Superior temporal gyrus (tissue), 1 donor: ENCODE measurements around the gene MPHOSPH10.
"Not testable (repeated sequence)": the region's sequence is repeated elsewhere in the genome, so short reads cannot be mapped to it uniquely, and the experiment has no call there.

Experiments used
- DNase-seq: peaks from one replicate; pipeline ENCODE4 v3.0.0-alpha.2; 2016; ENCODE audit errors: extremely low spot score

Gene MPHOSPH10

GRCh38 chr2:71122387-71123298 lies 7.8 kb upstream of the MPHOSPH10 start:
- DNase-seq, result no peak

GRCh38 chr2:71125506-71126294 lies 4.7 kb upstream of the MPHOSPH10 start:
- no peak for DNase-seq

DNA sequence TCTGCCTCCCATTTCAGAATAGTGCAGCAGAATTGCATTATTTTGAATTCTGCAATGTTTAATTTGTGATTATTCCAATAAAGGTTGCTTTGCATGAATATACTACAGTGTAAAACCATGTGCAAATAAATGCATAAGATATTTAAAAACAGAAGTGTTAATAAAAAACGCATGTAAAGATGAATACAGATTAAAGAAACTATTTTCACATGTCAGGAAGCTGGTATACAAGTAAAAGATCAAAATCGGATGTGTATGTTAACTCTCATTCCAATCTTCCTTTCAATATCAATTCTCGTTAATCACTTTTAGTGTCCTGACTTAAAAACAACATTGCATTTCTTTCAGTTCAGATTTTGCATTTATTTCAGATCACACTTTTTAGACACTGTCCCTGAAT lies 3.5 kb upstream of the MPHOSPH10 start:
- DNase-seq, result no peak

DNA sequence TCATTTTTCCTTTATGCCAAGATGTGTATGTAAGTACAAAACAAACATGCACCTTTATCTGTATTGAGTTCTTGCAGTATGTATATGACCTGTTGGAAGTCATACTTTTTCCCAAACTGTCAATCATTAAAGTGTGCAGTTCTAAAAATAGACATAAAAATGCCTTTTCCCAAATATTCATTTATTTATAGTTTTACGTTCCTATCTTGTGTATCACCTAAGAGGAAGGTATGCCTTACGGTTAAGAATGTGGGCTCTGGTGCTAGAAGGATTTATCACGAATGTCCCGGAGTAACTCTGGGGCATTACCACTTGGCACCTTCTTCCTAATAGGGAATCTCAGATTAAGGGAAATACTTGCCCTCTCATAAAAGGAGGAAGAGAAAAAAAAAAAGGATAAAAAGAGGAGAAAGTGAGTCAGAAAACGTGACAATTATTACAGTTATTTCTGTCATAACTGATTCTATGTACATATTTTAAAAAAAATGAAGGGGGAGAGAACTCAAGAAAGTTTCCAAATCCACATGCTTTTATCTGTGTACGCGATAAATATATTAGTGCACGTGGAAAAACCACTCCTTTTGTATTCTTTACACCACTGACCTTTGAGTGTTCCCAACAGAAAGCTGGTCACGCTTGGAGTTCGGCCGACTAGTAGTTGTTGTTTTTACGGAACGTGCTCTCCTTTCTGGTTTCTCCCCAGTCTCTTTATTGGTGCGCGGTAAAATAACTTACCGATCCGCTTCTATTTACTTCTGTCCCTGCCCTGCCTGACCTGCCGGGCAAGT lies 1.1 kb upstream of the MPHOSPH10 start:
- DNase-seq, result no peak

DNA sequence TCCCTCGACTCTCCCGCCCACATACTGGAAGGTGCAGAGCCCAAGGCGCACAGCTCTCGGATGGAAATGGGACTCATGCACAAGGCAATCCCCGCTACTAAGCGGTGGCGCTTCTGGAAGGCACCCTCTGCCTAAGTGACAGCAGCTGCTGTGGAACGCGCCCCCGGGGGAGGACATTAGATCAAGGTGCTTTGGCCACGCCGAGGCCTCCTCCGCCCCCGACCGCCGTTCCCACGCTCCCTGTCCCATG lies 607 bp upstream of the MPHOSPH10 start:
- DNase-seq, result no peak

DNA sequence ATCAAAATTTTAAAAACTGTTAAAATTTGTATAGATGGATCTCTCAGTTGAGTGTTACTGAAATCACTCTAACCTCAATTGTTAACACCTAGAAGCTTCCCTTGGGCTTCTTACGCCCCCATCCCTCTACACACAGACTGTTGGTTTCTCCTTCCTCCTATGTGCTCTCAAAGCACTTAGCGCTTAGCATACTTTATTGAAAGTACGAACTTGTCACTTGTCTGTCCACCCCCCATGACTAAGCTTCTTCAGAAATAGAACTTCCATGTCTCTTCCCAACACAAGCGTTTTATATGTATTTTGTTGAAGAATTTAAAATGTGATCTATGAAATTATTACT lies 441 bp downstream of the MPHOSPH10 start:
- peak; percentile 33 for DNase-seq

- not testable (repeated sequence) for DNase-seq
Observed at GRCh38 chr2:71131387-71132166, 1.1 kb downstream of the MPHOSPH10 start.

GRCh38 chr2:71133603-71134002 lies 3.2 kb downstream of the MPHOSPH10 start:
- DNase-seq, result no peak

- no peak for DNase-seq
Observed at GRCh38 chr2:71136174-71136573, 5.7 kb downstream of the MPHOSPH10 start.

GRCh38 chr2:71143782-71144181 lies 13.3 kb downstream of the MPHOSPH10 start:
- no peak for DNase-seq

GRCh38 chr2:71148506-71149063 lies 18.2 kb downstream of the MPHOSPH10 start:
- DNase-seq, result no peak

DNA sequence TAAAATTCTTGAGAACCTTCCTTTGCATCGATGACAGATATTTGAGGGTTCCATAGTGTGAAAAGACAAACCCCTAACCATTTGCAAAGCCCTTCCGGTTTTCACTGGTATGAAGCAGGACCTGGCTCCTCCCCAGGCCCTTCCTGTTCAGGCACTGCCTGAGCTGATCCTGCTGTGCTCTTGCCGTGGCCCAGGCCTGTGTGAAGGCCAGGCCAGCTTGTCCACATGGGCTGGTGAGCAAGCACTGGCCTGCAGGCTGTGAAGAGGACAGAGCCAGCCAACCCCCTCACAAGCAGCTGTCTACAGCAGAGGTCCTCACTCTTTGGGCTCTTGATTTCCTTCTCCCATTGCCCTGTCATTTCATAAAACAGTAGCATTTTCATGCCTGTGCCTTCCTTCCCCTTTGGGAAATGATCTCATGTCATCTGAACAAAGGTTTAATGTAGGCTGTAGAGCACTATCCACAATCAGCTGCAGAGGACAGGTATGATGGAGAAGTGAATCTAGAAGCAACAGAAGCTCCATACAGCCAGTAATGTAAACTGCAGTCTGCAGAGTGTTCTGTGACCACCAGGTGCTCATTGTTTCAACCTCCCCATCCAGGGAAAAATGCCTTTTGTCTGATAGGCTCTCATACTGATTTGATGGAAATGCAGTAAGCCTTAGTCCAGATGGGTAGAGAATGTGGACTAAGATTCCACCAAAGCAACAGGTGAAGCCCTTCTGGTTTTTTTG lies 19.8 kb downstream of the MPHOSPH10 start:
- no peak for DNase-seq

GRCh38 chr2:71151620-71152019 lies 21.2 kb downstream of the MPHOSPH10 start:
- DNase-seq, result no peak

GRCh38 chr2:71153585-71154224 lies 23.3 kb downstream of the MPHOSPH10 start:
- DNase-seq, result no peak

- no peak for DNase-seq
Observed at GRCh38 chr2:71154279-71154678, 23.8 kb downstream of the MPHOSPH10 start.

DNA sequence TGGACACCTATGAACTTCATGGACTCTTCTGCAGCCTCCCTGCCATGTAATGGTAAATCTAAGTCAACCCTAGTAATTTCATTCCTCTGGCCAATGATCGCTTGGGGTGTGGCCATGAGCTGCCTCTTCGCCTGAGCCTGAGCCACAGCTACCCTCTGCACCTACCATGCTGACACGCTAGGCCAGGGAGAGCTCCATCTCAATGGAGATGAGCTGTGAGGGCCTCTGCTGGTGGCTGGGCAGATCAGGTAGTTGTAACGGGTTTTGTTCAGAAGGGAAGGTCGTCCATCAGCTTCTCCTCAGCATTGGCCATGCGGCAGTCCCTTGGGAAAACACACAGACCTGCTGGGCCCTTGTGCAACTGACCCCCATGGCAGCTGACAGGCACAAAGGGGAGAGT lies 24.4 kb downstream of the MPHOSPH10 start:
- DNase-seq, result no peak

DNA sequence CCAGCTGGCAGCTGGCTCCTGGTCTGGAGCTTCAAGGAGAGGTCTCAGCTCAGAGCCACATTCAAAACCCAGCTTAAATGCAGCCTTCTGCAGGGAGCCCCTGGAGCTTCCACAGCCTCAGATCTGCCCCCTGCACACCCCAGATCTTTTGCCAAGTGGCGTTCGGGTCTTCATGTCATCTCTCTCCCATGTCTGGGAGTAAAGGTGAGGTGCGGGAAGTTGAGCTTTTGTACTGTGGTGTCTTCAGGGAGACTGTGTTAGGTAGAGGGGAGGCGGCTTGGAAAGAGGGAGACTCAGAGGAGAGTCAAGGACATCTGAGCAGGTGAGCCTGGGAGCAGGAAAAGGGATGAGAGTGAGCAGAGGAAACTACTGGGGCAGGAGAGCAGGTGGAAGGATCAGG lies 25.4 kb downstream of the MPHOSPH10 start:
- DNase-seq, result no peak

DNA sequence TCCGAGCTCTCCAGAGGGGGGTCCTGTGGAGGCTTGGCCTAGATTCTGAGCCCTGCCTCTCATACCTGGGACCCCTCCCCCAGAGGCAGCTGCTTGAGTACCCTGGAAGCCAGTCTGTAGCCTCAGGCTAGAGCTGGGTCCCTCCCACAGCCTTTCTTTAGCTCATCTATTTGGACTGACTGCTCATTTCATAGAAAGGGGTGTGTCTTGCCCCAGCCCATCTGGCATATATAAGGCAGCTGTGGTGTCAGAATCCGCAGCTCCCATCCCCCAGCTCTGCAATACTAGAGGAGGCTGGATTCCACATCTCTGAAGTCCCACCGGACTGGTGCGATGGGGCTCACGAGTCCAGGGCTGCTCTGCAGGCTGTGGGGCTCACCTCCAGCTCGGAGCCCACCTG lies 26.1 kb downstream of the MPHOSPH10 start:
- DNase-seq, result no peak

- DNase-seq, result peak; percentile 85
Observed at GRCh38 chr2:71157124-71157793, 26.8 kb downstream of the MPHOSPH10 start.

DNA sequence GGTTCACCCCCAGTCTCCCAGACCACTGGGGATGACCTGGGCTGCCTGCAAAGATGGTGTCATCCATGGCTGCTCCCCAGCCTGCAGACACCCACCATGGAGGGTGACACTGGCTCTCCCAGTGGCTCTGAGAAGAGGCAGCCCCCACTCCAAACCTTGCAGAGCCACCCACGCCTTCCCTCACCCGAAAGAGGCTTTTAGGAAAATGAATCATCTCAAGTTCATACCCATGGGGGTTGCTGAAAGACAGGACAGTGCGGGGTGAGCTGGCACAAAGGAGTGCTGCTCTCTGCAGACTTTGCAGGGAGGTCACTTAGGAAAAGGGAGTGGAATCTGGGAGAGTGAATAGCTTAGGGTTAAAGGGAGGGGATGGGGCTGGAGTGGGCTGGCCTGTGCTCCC lies 36.4 kb downstream of the MPHOSPH10 start:
- DNase-seq, result no peak
